Stomach (tissue), 9 donors: ENCODE data around the gene COX7A2L. TPM values are rescaled to one million over a fixed set of nuclear protein-coding genes. Genes with fewer than 3 reads are reported as not detected.

Source experiments
- DNase-seq, 2 donors: peaks; one replicate each; pipeline versions ENCODE4 v3.0.0 to v3.0.0-alpha.2; 2013 to 2019
- H3K27ac ChIP-seq, 5 donors: fragments of 200-600 bp in 4 of 5; sonication (generic) in 4 of 5; one replicate each; pipeline ENCODE4 v1.5.1; 2013 to 2019; ENCODE audit warnings: mild to moderate bottlenecking in 1 of 5, moderate library complexity in 1 of 5
- H3K27me3 ChIP-seq, 3 donors: fragments of 200-600 bp; sonication (generic); one replicate each; pipeline ENCODE4 v1.5.1; 2017 to 2019; ENCODE audit warnings: mixed run types in 1 of 3
- H3K36me3 ChIP-seq, 4 donors: fragments of 200-600 bp; sonication (generic); 1 replicate in 3 of 4; 2 replicates in 1 of 4; pipeline ENCODE4 v1.5.1; 2016 to 2019
- H3K4me1 ChIP-seq, 4 donors: fragments of 200-600 bp; sonication (generic); one replicate each; pipeline ENCODE4 v1.5.1; 2016 to 2019
- H3K4me3 ChIP-seq, 4 donors: fragments of 200-600 bp; sonication (generic) in 3 of 4; one replicate each; pipeline ENCODE4 v1.5.1; 2016 to 2019; ENCODE audit warnings: mild to moderate bottlenecking in 1 of 4
- H3K9me3 ChIP-seq, 4 donors: fragments of 200-600 bp; sonication (generic); one replicate each; pipeline ENCODE4 v1.5.1; 2016 to 2019
- EP300 ChIP-seq: sonication (generic); formaldehyde crosslinking; IDR thresholded peaks from one replicate; pipeline ENCODE4 v1.6.1; 2017; ENCODE audit warnings: antibody characterized with exemption
- POLR2A ChIP-seq, 4 donors: fragments of 450-650 bp; IDR thresholded peaks; one replicate each; pipeline ENCODE4 v1.6.1; 2016; ENCODE audit warnings: antibody characterized with exemption in 4 of 4, control low read depth in 2 of 4, mild to moderate bottlenecking in 1 of 4, moderate library complexity in 1 of 4
- POLR2AphosphoS5 ChIP-seq, 3 donors: sonication (generic); formaldehyde crosslinking; IDR thresholded peaks; one replicate each; pipeline ENCODE4 v1.6.1; 2016; ENCODE audit warnings: antibody characterized with exemption in 3 of 3
- WGBS, 5 donors: extraction: QIAGEN DNeasy Blood & Tissue Kit in 3 of 5; methylation state at CpG; one replicate each; pipeline versions ENCODE4 v1.1.5 to v1.1.7; 2013 to 2018; 5-methylcytosine and 5-hydroxymethylcytosine counted together
- intact Hi-C: fragments of 100-400 bp; cut with DNase I; formaldehyde crosslinking; loops from one replicate; pipeline ENCODE4 v1.15.1; 2023; ENCODE audit warnings: low total_unique reads
- polyA plus RNA-seq, 3 donors: library from polyadenylated mRNA; stranded (reverse); fragments of 200-250 nt; gene quantifications; one replicate each; pipeline ENCODE4 v1.2.3, GENCODE V29; 2013
- total RNA-seq, 5 donors: library from RNA; depleted of rRNA; stranded (reverse); fragments of >200 nt; gene quantifications; one replicate each; pipeline versions ENCODE4 v1.1.0 to v1.2.3, GENCODE V29; 2014 to 2016
- TF ChIP-seq, protein P1 (sequence below), 7 experiments: fragments of 450-650 bp in 4 of 7; fragments of 200-600 bp in 3 of 7; sonication (generic) in 3 of 7; IDR thresholded peaks; one replicate each; pipeline ENCODE4 v1.5.1; 2016 to 2019; ENCODE audit warnings: antibody characterized with exemption in 7 of 7, control low read depth in 2 of 7, mild to moderate bottlenecking in 1 of 7
- donor health status: healthy with polysubstance abuse.
- donor health status: Bipolar disorder and iron deficiency.
- donor health status: healthy.

Gene COX7A2L
- total and polyA plus RNA-seq, 8 donors, result 36.2 to 222 (median 100) TPM

DNA sequence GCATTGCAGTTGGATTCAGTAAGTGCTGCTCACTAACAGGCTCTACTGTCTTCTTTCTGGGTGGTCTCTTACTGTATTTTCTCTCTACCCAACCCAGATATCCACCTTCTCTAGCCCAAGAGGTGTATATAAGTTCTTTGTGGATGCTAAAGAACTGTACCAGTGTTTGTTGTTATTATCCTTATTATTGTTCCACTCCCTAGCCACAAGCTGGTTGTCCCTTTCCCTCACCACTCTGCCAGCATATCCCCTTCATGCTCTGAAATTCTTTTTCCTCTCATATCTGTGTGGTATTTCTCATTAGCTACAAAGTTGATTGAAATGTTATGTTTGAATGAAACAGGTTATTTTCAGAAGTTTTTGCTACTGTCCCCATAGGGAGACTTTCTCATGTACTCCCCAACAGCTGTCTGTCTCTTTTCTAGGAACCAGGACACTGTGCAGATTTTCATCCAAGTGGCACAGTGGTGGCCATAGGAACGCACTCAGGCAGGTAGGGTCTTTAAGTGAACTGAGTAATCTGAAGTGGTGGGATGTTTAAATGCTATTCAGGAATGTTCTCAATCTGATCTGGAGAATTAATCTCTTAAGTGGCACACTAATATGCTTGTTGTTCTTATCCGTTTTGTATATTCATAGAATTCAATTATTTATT is 56.8 kb downstream of the COX7A2L start:
- Histone ChIP-seq H3K9me3 (no peaks in the 10 kb centered on the region), H3K27me3 (no peaks in the 10 kb centered on the region), H3K4me3 (no peak overlapping the region), H3K36me3 (peaks cover 16 to 80% (median 63%) of the 10 kb centered on the region in 4 donors), H3K27ac (no peak overlapping the region), H3K4me1 (peaks cover 0 to 6% (median 2%) of the 10 kb centered on the region in 4 donors)
- intact Hi-C loops, result no loop called here
- 93 to 97% (median 94%) methylated on average over 2 of the region's 2 CpGs for WGBS, 5 donors
- no peak for DNase-seq
- TF ChIP-seq, protein P1, sequence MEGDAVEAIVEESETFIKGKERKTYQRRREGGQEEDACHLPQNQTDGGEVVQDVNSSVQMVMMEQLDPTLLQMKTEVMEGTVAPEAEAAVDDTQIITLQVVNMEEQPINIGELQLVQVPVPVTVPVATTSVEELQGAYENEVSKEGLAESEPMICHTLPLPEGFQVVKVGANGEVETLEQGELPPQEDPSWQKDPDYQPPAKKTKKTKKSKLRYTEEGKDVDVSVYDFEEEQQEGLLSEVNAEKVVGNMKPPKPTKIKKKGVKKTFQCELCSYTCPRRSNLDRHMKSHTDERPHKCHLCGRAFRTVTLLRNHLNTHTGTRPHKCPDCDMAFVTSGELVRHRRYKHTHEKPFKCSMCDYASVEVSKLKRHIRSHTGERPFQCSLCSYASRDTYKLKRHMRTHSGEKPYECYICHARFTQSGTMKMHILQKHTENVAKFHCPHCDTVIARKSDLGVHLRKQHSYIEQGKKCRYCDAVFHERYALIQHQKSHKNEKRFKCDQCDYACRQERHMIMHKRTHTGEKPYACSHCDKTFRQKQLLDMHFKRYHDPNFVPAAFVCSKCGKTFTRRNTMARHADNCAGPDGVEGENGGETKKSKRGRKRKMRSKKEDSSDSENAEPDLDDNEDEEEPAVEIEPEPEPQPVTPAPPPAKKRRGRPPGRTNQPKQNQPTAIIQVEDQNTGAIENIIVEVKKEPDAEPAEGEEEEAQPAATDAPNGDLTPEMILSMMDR (IDR thresholded peaks at IDR 0.05), result no peak

DNA sequence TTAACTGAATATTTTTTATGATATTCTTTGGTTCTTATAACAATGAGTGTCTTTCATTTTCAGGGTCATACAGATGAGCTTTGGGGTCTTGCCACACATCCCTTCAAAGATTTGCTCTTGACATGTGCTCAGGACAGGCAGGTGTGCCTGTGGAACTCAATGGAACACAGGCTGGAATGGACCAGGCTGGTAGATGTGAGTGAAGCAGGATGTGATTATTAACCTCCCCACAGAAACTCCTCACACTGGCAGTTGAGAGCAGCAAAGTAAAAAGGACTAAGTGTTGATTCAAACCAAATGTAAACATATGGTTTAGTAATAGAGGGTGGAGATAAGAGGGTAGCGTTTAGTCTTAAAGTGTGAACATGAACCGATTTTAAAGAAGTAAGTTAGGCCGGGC is 57.8 kb downstream of the COX7A2L start:
- WGBS, 5 donors, result 29 to 50% (median 39%) methylated on average over 3 of the region's 3 CpGs
- intact Hi-C loops, result no loop called here
- Histone ChIP-seq H3K27ac (peak overlapping the region in 1 of 5 donors; percentile 26), H3K4me1 (peaks cover 0 to 6% (median 2%) of the 10 kb centered on the region in 4 donors), H3K4me3 (no peak overlapping the region), H3K9me3 (no peaks in the 10 kb centered on the region), H3K36me3 (peaks cover 16 to 79% (median 61%) of the 10 kb centered on the region in 4 donors), H3K27me3 (no peaks in the 10 kb centered on the region)
- DNase-seq, result peak in 1 of 2 donors; percentile 25
- TF ChIP-seq, protein P1 (IDR thresholded peaks at IDR 0.05), result no peak
- TF ChIP-seq POLR2AphosphoS5 (IDR thresholded peaks at IDR 0.05), result peak in 2 of 3 donors; percentile 7 to 46

DNA sequence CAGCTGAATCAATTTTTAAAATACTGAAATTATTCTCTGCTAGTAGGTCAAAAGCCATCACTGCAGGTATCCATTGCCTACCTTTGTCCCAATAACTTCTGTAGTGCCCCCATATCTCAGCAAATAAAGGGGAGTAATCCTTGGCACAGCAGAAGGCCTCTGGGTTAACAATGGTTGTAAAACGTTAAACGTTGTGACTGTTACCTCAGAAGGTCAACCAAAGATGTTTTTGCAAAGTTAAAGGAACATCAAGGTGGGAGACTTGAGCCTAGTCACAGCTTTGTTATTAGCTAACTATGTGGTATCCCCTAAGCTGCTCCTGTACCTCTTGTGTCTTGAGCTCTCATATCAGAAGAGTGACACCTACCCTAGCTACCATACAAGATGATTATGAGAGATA is 60.5 kb downstream of the COX7A2L start:
- Histone ChIP-seq H3K9me3 (no peaks in the 10 kb centered on the region), H3K27ac (no peak overlapping the region), H3K4me1 (peaks cover 0 to 6% (median 2%) of the 10 kb centered on the region in 4 donors), H3K4me3 (no peak overlapping the region), H3K36me3 (peaks cover 26 to 75% (median 55%) of the 10 kb centered on the region in 4 donors), H3K27me3 (no peaks in the 10 kb centered on the region)
- no peak for DNase-seq
- intact Hi-C loops, result no loop called here
- TF ChIP-seq, protein P1 (IDR thresholded peaks at IDR 0.05), result no peak
- no peak for TF ChIP-seq POLR2AphosphoS5 (IDR thresholded peaks at IDR 0.05)
- TF ChIP-seq POLR2A (IDR thresholded peaks at IDR 0.05), result no peak
- TF ChIP-seq EP300, result no peak
- WGBS, 5 donors, result 38 to 55% (median 38%) methylated on average over 2 of the region's 2 CpGs

Other genes with a start within 250 kb of the COX7A2L start
- 100 to 1,000 TPM in 1 of 5 donors, 10 to 100 TPM in 4; 24.6 to 292 (median 65.3) TPM for gene EML4, start 191.9 kb downstream of the COX7A2L start, total RNA-seq
- gene EML4, start 191.9 kb downstream of the COX7A2L start, polyA plus RNA-seq, result 10 to 100 TPM; 10.2 to 13.3 (median 10.5) TPM
- gene KCNG3, start 132.8 kb upstream of the COX7A2L start, total RNA-seq, result 10 to 100 TPM in 1 of 5 donors, 1 to 10 TPM in 1, under 1 TPM in 1, not detected in 2; 0.43 to 55.3 (median 1.5) TPM
- not detected for gene KCNG3, start 132.8 kb upstream of the COX7A2L start, polyA plus RNA-seq
- 100 to 1,000 TPM in 1 of 5 donors, 10 to 100 TPM in 4; 35.0 to 120 (median 59.3) TPM for gene MTA3, start 207.4 kb upstream of the COX7A2L start, total RNA-seq
- gene MTA3, start 207.4 kb upstream of the COX7A2L start, polyA plus RNA-seq, result 10 to 100 TPM; 27.8 to 42.0 (median 34.8) TPM